K562 (cell line): ENCODE results near the gene SEMA6B. TPM values are rescaled to one million over a fixed set of nuclear protein-coding genes. Genes with fewer than 3 reads are reported as not detected.

Source experiments
- ATAC-seq: fragments of 200-7000 bp; cut with Tn5 transposase; 3 replicates; pipeline ENCODE4 v1.9.1; 2020; ENCODE audit warnings: moderate library complexity
- BruUV-seq: library from RNA; stranded (reverse); fragments of 400-500 nt; replicated peaks from 2 replicates; lab custom pipeline; 2021; lab: Mats Ljungman, UMichigan
- CTCF ChIA-PET: fragments of 300-600 bp; formaldehyde crosslinking; extraction: SDS; loops from one replicate; lab custom pipeline; 2021; ENCODE audit warnings: low intra/inter-chr PET ratio; lab: Yijun Ruan, JAX
- POLR2A ChIA-PET: fragments of 300-600, 350-650 bp; sonication (Branson Sonifier 250); formaldehyde crosslinking; extraction: SDS; loops from one replicate; lab custom pipeline; 2021; ENCODE audit warnings: antibody characterized with exemption, inconsistent platforms; lab: Yijun Ruan, JAX
- DNase-seq, 4 experiments: peaks; one replicate each; pipeline versions ENCODE4 v3.0.0 to v3.0.0-alpha.2; 2011 to 2018; ENCODE audit warnings: low spot score in 3 of 4, mixed read lengths in 3 of 4; ENCODE audit errors: extremely low read depth in 1 of 4
- FAIRE-seq: peaks from 2 replicates; lab custom pipeline; 2011; peaks lifted over from hg19 to GRCh38; lab: Jason Lieb, UNC
- H2AFZ ChIP-seq: 2 replicates; pipeline ENCODE4 v1.6.0; 2011; ENCODE audit warnings: low read depth, low read length, control low read depth, inconsistent platforms
- H3K27ac ChIP-seq: fragments of 200-600 bp; 3 replicates; pipeline ENCODE4 v1.8.0; 2011; ENCODE audit warnings: low read depth, mild to moderate bottlenecking, control low read depth, inconsistent platforms, low read length, moderate library complexity, mixed read lengths; ENCODE audit errors: extremely low read depth
- H3K27me3 ChIP-seq, 2 experiments: fragments of 300-600 bp in 1 of 2; 2 replicates in 1 of 2; 3 replicates in 1 of 2; pipeline versions ENCODE4 v1.6.0 to v1.8.0; 2011; ENCODE audit warnings: inconsistent platforms in 2 of 2, low read length in 2 of 2, mild to moderate bottlenecking in 1 of 2, mixed read lengths in 1 of 2, moderate library complexity in 1 of 2; ENCODE audit not compliant: control insufficient read depth in 2 of 2, insufficient read depth in 2 of 2
- H3K36me3 ChIP-seq: fragments of 300-600 bp; 3 replicates; pipeline ENCODE4 v1.8.0; 2011; ENCODE audit warnings: mild to moderate bottlenecking, low read length, inconsistent platforms; ENCODE audit not compliant: control insufficient read depth, insufficient read depth
- H3K4me1 ChIP-seq, 2 experiments: fragments of 200-600 bp in 1 of 2; replicated peaks in 1 of 2; 2 replicates in 1 of 2; 3 replicates in 1 of 2; pipeline versions ENCODE4 v1.5.1 to v1.8.0; 2011; ENCODE audit warnings: inconsistent platforms in 2 of 2, low read length in 2 of 2, mild to moderate bottlenecking in 1 of 2, mixed read lengths in 1 of 2, moderate library complexity in 1 of 2; ENCODE audit not compliant: control insufficient read depth in 2 of 2, insufficient read depth in 2 of 2
- H3K4me2 ChIP-seq: 2 replicates; pipeline ENCODE4 v1.6.1; 2011; ENCODE audit warnings: low read length, control low read depth, inconsistent platforms, mixed read lengths; ENCODE audit not compliant: insufficient read depth
- H3K4me3 ChIP-seq: fragments of 200-600 bp; sonication (generic), shearing (Covaris generic); 2 replicates; pipeline ENCODE4 v1.5.1; 2016; ENCODE audit warnings: control low read depth, inconsistent platforms
- H3K79me2 ChIP-seq: fragments of 200-600 bp; 3 replicates; pipeline ENCODE4 v1.8.0; 2011; ENCODE audit warnings: low read length, inconsistent platforms; ENCODE audit not compliant: control insufficient read depth, insufficient read depth
- H3K9ac ChIP-seq, 2 experiments: 2 replicates each; pipeline versions ENCODE4 v1.6.0 to v1.6.1; 2011; ENCODE audit warnings: low read depth in 2 of 2, low read length in 2 of 2, control low read depth in 1 of 2, inconsistent platforms in 1 of 2, mild to moderate bottlenecking in 1 of 2, mixed read lengths in 1 of 2; ENCODE audit not compliant: insufficient read depth in 1 of 2
- H3K9me1 ChIP-seq: one replicate; pipeline ENCODE4 v1.6.0; 2011; ENCODE audit warnings: inconsistent platforms, mild to moderate bottlenecking, low read length, moderate library complexity; ENCODE audit not compliant: control insufficient read depth, insufficient read depth
- H3K9me3 ChIP-seq: replicated peaks from 2 replicates; pipeline ENCODE4 v1.5.1; 2011; ENCODE audit warnings: low read depth, low read length, inconsistent platforms; ENCODE audit not compliant: control insufficient read depth, insufficient read depth
- H4K20me1 ChIP-seq: replicated peaks from 2 replicates; pipeline ENCODE4 v1.6.1; 2011; ENCODE audit warnings: low read length, inconsistent platforms, mixed read lengths; ENCODE audit not compliant: control insufficient read depth, insufficient read depth
- ATF1 ChIP-seq, 2 experiments: fragments of 450-650 bp in 1 of 2; IDR thresholded peaks; 2 replicates each; pipeline ENCODE4 v1.6.1; 2016; ENCODE audit warnings: missing compliant biosample characterization in 1 of 2, missing genetic modification characterization in 1 of 2
- BHLHE40 ChIP-seq: IDR thresholded peaks from 2 replicates; pipeline ENCODE4 v1.6.1; 2011; ENCODE audit warnings: low read length, improper control_type of control experiment
- FOXK2 ChIP-seq, 2 experiments: fragments of 450-650 bp; IDR thresholded peaks in 1 of 2; conservative IDR thresholded peaks in 1 of 2; 2 replicates each; pipeline ENCODE4 v1.6.1; 2016; ENCODE audit warnings: low read depth in 2 of 2, mild to moderate bottlenecking in 1 of 2
- FUS ChIP-seq: fragments of 200-400 bp; formaldehyde crosslinking; optimal IDR thresholded peaks from 2 replicates; pipeline ENCODE3; 2017; ENCODE audit warnings: low read depth, low read length
- KDM4B ChIP-seq, 2 experiments: fragments of 450-650 bp in 1 of 2; sonication (generic) in 1 of 2; IDR thresholded peaks; 2 replicates each; pipeline ENCODE4 v1.6.1; 2016 to 2017; ENCODE audit warnings: borderline replicate concordance in 2 of 2, antibody characterized with exemption in 1 of 2, low read depth in 1 of 2, mild to moderate bottlenecking in 1 of 2
- L3MBTL2 ChIP-seq: fragments of 450-650 bp; IDR thresholded peaks from 2 replicates; pipeline ENCODE4 v1.6.1; 2016; ENCODE audit warnings: mild to moderate bottlenecking, moderate library complexity
- PTTG1 ChIP-seq: fragments of 450-650 bp; IDR thresholded peaks from 2 replicates; pipeline ENCODE4 v1.6.1; 2016; ENCODE audit warnings: low read depth, mild to moderate bottlenecking, missing genetic modification characterization, missing compliant biosample characterization
- RNF2 ChIP-seq: sonication (generic); IDR thresholded peaks from 2 replicates; pipeline ENCODE4 v1.6.1; 2016
- ZNF354B ChIP-seq: fragments of 250-450 bp; sonication (Bioruptor Pico); IDR thresholded peaks from 2 replicates; pipeline ENCODE4 v1.4.0; 2020
- whole genome bisulfite sequencing: fragments of 100-300 bp; shearing (Covaris generic); methylation state at CpG from one replicate; pipeline ENCODE4 v1.1.6; 2016; ENCODE audit warnings: low coverage, mixed read lengths; ENCODE audit not compliant: insufficient coverage; ENCODE audit errors: missing lambda C conversion rate; 5-methylcytosine and 5-hydroxymethylcytosine counted together
- in situ Hi-C: fragments of 300-500 bp; cut with MboI; formaldehyde crosslinking; loops from 4 replicates; pipeline ENCODE4 v1.15.0; 2018; ENCODE audit warnings: inconsistent platforms, mixed read lengths
- intact Hi-C: fragments of 100-400 bp; cut with micrococcal nuclease; formaldehyde crosslinking; loops from 2 replicates; pipeline ENCODE4 v1.14.2; 2022
- polyA plus RNA-seq, 8 experiments: library from polyadenylated mRNA; depleted of rRNA in 4 of 8; stranded (reverse) in 5 of 8; unstranded in 3 of 8; fragments of >200 nt; fragmentation: Nextera tagmentation in 2 of 8; fragmentation: Illumina TruSeq in 1 of 8; extraction: Ambion mirVana in 2 of 8; extraction: Trizol in 1 of 8; gene quantifications; 2 replicates each; pipeline versions ENCODE4 v1.2.1 to v1.2.3, GENCODE V29; 2011 to 2014; ENCODE audit warnings: inconsistent platforms in 1 of 8, missing spikeins in 1 of 8
- total RNA-seq, 7 experiments: library from RNA; depleted of rRNA in 6 of 7; stranded (reverse); fragments of >200 nt in 6 of 7; fragmentation: Illumina TruSeq in 2 of 7; extraction: Trizol in 2 of 7; gene quantifications; 2 replicates each; pipeline versions ENCODE4 v1.2.1 to v1.2.3, GENCODE V29; 2011 to 2021; ENCODE audit warnings: low replicate concordance in 1 of 7
- TF ChIP-seq, protein P1 (sequence below): sonication (generic); formaldehyde crosslinking; IDR thresholded peaks from 2 replicates; pipeline ENCODE4 v1.9.0; 2022; ENCODE audit warnings: mild to moderate bottlenecking, missing genetic modification reagents
- TF ChIP-seq, protein P2 (sequence below), 2 experiments: fragments of 450-650 bp; IDR thresholded peaks; 2 replicates each; pipeline ENCODE4 v1.6.1; 2018; ENCODE audit warnings: mild to moderate bottlenecking in 2 of 2, low read depth in 1 of 2; ENCODE audit not compliant: partially characterized antibody in 2 of 2
- TF ChIP-seq, protein P3 (sequence below), 3 experiments: IDR thresholded peaks in 2 of 3; conservative IDR thresholded peaks in 1 of 3; 2 replicates each; pipeline ENCODE4 v1.5.1; 2011 to 2012; ENCODE audit warnings: low read length in 3 of 3, mild to moderate bottlenecking in 3 of 3, control low read depth in 2 of 3, improper control_type of control experiment in 1 of 3, inconsistent platforms in 1 of 3, low read depth in 1 of 3, mixed read lengths in 1 of 3, moderate library complexity in 1 of 3; ENCODE audit not compliant: insufficient read depth in 2 of 3
- TF ChIP-seq, protein P4 (sequence below), 2 experiments: IDR thresholded peaks; 2 replicates each; pipeline ENCODE4 v1.6.1; 2011; ENCODE audit warnings: borderline replicate concordance in 1 of 2, control low read depth in 1 of 2, low read depth in 1 of 2, low read length in 1 of 2, mild to moderate bottlenecking in 1 of 2, mixed read lengths in 1 of 2, moderate library complexity in 1 of 2; ENCODE audit not compliant: insufficient read depth in 1 of 2, insufficient read length in 1 of 2, poor library complexity in 1 of 2, severe bottlenecking in 1 of 2; ENCODE audit errors: extremely low read depth in 1 of 2

SEMA6B gene
- total and polyA plus RNA-seq, 9 of the 15 experiments (the other 6 are each of a cell fraction or from before 2014, with no cell fraction given): 0.65 to 4.6 (median 2.5) TPM; not detected in 2

DNA sequence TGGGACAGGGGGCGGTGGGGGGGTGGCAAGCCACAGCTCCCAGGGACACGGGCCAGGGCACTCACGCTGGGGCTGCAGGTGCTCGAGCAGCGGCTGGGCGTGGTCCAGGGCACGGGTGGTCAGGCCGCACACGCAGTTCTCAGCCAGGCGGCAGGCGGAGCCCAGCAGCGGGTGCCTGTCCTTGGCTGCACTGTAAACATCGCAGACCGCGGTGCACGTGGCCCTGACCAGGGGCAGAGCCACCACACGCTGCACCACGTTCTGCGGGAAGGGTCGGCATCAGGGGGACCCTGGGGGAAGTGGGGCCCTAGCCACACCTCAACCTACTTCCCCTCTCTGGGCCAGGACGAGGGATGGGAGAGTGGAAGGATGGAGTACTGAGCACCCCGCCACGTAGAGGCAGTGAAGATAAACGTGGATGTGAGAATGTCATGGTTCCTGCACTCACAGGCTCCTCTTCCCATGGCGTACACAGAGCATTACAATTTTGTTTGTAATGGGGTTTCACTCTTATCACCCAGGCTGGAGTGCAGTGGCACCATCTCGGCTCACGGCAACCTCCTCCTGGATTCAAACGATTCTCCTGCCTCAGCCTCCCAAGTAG is 27.8 kb downstream of the SEMA6B start:
- POLR2A ChIA-PET: no interaction called here
- Histone ChIP-seq H3K4me3 (no peak overlapping the region), H4K20me1 (no peaks in the 10 kb centered on the region), H2AFZ (no peak overlapping the region; the same call in 1 of the 2 replicates), H3K9me1 (no peaks in the 10 kb centered on the region), H3K4me2 (peak overlapping the region; percentile 7; the same call in 1 of the 2 replicates), H3K4me1 (peaks cover 0 to 41% of the 10 kb centered on the region in 2 experiments; a peak in 4 of 5 replicates), H3K9me3 (no peaks in the 10 kb centered on the region), H3K9ac (peak overlapping the region in 1 of 2 experiments; percentile 74; a peak in 2 of 4 replicates), H3K27me3 (peaks cover 0 to 6% of the 10 kb centered on the region in 2 experiments; a peak in 3 of 5 replicates), H3K27ac (no peak overlapping the region), H3K36me3 (no peaks in the 10 kb centered on the region), H3K79me2 (no peaks in the 10 kb centered on the region)
- intact Hi-C loops (no loop called here), in situ Hi-C loops (no loop called here)
- WGBS: 4% methylated on average over 28 of the region's 28 CpGs
- ATAC-seq: no peak
- no peak for DNase-seq
- no peak for FAIRE-seq
- no TSS peak for BruUV-seq
- CTCF ChIA-PET: interaction anchor here (0.5 kb wide), 1 partner anchor 332 kb away, joined by 3 read pairs; no protein-coding TSS in a partner anchor
- no peak for TF ChIP-seq ATF1 (CRISPR knock-in tag; IDR thresholded peaks at IDR 0.05)
- TF ChIP-seq ATF1 (tag; IDR thresholded peaks at IDR 0.05): 0 out of 2 replicates have a peak, but pooled peaks have one; percentile 9
- TF ChIP-seq L3MBTL2: peak; percentile 76
- TF ChIP-seq, protein P1, sequence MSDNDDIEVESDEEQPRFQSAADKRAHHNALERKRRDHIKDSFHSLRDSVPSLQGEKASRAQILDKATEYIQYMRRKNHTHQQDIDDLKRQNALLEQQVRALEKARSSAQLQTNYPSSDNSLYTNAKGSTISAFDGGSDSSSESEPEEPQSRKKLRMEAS (CRISPR knock-in tag): peak; percentile 72
- no peak for TF ChIP-seq FUS
- TF ChIP-seq PTTG1 (tag): no peak
- TF ChIP-seq KDM4B (IDR thresholded peaks at IDR 0.05; ENCODE audit: borderline replicate concordance in 2 of 2, low read depth in 1 of 2): no peak
- TF ChIP-seq, protein P2, sequence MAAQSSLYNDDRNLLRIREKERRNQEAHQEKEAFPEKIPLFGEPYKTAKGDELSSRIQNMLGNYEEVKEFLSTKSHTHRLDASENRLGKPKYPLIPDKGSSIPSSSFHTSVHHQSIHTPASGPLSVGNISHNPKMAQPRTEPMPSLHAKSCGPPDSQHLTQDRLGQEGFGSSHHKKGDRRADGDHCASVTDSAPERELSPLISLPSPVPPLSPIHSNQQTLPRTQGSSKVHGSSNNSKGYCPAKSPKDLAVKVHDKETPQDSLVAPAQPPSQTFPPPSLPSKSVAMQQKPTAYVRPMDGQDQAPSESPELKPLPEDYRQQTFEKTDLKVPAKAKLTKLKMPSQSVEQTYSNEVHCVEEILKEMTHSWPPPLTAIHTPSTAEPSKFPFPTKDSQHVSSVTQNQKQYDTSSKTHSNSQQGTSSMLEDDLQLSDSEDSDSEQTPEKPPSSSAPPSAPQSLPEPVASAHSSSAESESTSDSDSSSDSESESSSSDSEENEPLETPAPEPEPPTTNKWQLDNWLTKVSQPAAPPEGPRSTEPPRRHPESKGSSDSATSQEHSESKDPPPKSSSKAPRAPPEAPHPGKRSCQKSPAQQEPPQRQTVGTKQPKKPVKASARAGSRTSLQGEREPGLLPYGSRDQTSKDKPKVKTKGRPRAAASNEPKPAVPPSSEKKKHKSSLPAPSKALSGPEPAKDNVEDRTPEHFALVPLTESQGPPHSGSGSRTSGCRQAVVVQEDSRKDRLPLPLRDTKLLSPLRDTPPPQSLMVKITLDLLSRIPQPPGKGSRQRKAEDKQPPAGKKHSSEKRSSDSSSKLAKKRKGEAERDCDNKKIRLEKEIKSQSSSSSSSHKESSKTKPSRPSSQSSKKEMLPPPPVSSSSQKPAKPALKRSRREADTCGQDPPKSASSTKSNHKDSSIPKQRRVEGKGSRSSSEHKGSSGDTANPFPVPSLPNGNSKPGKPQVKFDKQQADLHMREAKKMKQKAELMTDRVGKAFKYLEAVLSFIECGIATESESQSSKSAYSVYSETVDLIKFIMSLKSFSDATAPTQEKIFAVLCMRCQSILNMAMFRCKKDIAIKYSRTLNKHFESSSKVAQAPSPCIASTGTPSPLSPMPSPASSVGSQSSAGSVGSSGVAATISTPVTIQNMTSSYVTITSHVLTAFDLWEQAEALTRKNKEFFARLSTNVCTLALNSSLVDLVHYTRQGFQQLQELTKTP (IDR thresholded peaks at IDR 0.05; ENCODE audit: low read depth in 1 of 2, partially characterized antibody in 2 of 2): no peak
- no peak for TF ChIP-seq ZNF354B
- TF ChIP-seq BHLHE40: peak; percentile 46; the same call in 1 of the 2 replicates
- TF ChIP-seq RNF2: no peak
- TF ChIP-seq, protein P3, sequence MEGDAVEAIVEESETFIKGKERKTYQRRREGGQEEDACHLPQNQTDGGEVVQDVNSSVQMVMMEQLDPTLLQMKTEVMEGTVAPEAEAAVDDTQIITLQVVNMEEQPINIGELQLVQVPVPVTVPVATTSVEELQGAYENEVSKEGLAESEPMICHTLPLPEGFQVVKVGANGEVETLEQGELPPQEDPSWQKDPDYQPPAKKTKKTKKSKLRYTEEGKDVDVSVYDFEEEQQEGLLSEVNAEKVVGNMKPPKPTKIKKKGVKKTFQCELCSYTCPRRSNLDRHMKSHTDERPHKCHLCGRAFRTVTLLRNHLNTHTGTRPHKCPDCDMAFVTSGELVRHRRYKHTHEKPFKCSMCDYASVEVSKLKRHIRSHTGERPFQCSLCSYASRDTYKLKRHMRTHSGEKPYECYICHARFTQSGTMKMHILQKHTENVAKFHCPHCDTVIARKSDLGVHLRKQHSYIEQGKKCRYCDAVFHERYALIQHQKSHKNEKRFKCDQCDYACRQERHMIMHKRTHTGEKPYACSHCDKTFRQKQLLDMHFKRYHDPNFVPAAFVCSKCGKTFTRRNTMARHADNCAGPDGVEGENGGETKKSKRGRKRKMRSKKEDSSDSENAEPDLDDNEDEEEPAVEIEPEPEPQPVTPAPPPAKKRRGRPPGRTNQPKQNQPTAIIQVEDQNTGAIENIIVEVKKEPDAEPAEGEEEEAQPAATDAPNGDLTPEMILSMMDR (IDR thresholded peaks at IDR 0.05 in 2 of 3, conservative IDR thresholded peaks at IDR 0.05 in 1 of 3; ENCODE audit: insufficient read depth in 2 of 3, low read depth in 1 of 3, low read length in 3 of 3): 0 out of 6 replicates have a peak, but pooled peaks of 1 of the 3 experiments have one; percentile 7
- TF ChIP-seq FOXK2 (conservative IDR thresholded peaks at IDR 0.05 in 1 of 2, IDR thresholded peaks at IDR 0.05 in 1 of 2; ENCODE audit: low read depth in 2 of 2): peak; percentile 41 to 60; a peak in 2 of 4 replicates
- TF ChIP-seq, protein P4, sequence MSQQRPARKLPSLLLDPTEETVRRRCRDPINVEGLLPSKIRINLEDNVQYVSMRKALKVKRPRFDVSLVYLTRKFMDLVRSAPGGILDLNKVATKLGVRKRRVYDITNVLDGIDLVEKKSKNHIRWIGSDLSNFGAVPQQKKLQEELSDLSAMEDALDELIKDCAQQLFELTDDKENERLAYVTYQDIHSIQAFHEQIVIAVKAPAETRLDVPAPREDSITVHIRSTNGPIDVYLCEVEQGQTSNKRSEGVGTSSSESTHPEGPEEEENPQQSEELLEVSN (IDR thresholded peaks at IDR 0.05; ENCODE audit: borderline replicate concordance in 1 of 2, extremely low read depth in 1 of 2, insufficient read depth in 1 of 2, insufficient read length in 1 of 2, low read depth in 1 of 2, low read length in 1 of 2, poor library complexity in 1 of 2, severe bottlenecking in 1 of 2): peak in 1 of 2 experiments; percentile 9
